Urinary bladder (tissue), 4 donors: Measurements from ENCODE around the gene KRTAP5-2. TPM values are rescaled to one million over a fixed set of nuclear protein-coding genes. Genes with fewer than 3 reads are reported as not detected.

Experiments used
- DNase-seq: peaks from one replicate; pipeline ENCODE4 v3.0.0-alpha.2; 2015; ENCODE audit errors: extremely low spot score
- H3K27ac ChIP-seq: one replicate; pipeline ENCODE4 v1.5.1; 2013; ENCODE audit warnings: low read depth, mild to moderate bottlenecking, moderate library complexity
- H3K36me3 ChIP-seq: one replicate; pipeline ENCODE4 v1.6.1; 2013; ENCODE audit warnings: mild to moderate bottlenecking, moderate library complexity; ENCODE audit not compliant: insufficient read depth
- H3K4me1 ChIP-seq: one replicate; pipeline ENCODE4 v1.6.1; 2013; ENCODE audit warnings: mild to moderate bottlenecking, moderate library complexity; ENCODE audit not compliant: insufficient read depth
- H3K4me3 ChIP-seq: one replicate; pipeline ENCODE4 v1.5.1; 2013; ENCODE audit warnings: low read depth, low read length
- WGBS: extraction: QIAGEN DNeasy Blood & Tissue Kit; methylation state at CpG from one replicate; pipeline ENCODE4 v1.1.7; 2013; 5-methylcytosine and 5-hydroxymethylcytosine counted together
- polyA plus RNA-seq: library from polyadenylated mRNA; stranded (reverse); fragments of 200-250 nt; gene quantifications from one replicate; pipeline ENCODE4 v1.2.3, GENCODE V29; 2013
- total RNA-seq: library from RNA; depleted of rRNA; stranded (reverse); fragments of >200 nt; gene quantifications from one replicate; pipeline ENCODE4 v1.2.3, GENCODE V29; 2014
- donor health status: healthy with polysubstance abuse.
- donor health status: healthy.

The KRTAP5-2 gene
- total and polyA plus RNA-seq, 2 donors, result not detected

DNA sequence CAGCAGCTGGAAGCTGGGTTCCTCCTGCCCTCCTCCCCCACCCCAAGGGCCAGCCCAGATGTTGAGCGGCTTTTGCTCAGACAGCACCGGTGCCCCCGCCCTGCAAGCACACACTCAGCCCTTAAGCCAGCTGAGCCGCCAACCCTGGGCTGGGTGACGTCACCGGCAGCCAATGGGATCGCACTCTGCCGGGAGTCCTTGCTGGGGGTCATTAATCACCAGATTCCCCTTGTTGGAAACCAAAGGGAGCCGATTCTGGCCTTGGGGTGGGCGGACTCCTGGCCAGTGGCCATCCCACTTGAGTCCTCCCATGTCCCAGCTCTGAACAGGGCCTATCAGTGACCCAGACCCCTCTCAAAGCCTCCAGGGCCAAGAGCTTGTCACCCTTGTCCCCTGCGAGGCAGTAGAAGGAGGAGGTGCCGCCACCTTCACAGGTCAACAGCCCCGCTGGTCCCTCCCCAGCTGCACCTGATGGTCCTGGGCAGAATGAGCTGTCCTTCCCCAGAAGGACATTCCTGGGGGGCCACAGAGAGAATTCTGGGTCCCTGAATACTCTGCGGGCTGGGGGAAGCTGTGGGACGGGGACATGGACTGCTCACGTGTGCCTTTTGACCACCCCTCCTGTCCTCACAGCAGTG lies 33.4 kb downstream of the KRTAP5-2 start:
- DNase-seq, result no peak
- WGBS, result 37% methylated on average over 16 of the region's 16 CpGs
- Histone ChIP-seq H3K27ac (no peak overlapping the region), H3K4me3 (no peak overlapping the region), H3K36me3 (no peaks in the 10 kb centered on the region), H3K4me1 (no peaks in the 10 kb centered on the region)

DNA sequence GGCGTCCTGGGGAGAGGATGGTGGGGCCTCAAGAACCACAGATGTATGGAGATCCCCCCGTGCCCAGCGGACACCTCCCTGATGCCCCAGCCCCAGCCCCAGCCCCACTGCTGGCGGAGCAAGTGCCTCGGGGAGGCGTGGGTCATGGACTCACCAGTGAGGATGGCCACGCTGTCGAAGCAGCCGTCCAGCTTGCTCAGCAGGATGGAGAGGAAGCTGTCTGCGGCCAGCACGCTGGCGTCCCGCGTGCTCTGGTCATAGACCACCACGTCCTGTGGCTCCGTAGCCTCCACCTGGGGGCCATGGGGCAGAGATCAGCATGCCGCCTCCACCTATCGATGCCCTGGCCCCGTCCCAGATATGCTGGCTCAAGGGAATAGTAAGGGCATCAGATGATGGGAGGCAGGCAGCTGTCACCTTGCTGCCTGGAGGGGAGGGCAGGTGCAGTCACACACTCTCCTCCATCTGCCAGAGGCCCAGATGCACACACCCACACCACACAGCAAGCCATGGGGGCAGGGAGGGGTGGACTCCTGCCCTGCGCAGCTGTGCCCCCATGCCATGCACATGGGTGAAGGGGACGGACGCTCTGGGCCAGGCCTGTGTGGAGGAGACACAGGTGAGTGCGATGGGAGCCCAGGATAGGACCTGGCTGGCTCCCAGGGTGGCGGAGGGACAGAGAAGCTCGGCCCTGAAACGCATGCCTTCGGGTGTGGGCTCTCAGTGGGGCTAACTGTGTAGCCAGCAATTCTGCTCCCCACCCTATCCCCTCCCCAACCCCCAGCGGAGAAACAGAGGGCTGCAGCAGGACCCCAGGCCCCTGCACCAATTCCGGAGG lies 34.2 kb downstream of the KRTAP5-2 start:
- H3K4me1 ChIP-seq, result no peaks in the 10 kb centered on the region

DNA sequence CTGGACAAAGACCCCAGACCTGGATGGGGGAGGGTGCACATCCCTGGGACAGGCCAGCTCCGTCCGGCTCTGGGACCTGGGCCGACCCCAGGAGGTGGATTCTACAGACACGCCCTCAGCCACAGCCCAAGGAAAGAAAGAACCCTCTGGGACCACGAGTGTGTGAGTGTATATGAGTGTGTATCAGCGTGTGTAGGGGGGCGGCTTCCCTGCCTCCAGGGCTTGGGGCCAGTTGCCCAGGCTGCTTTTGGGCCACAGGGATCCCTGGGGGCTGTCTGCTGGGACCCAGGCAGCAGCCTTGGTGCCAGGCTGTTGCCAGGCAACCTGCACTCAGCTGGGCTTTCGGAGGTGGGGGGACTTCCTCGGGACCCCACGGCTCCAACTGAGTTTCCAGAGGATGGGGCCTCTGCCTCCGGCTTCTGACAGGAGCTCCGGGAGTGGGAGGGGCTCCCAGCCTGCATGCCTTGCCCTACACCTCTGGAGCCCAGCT lies 34.9 kb downstream of the KRTAP5-2 start:
- Histone ChIP-seq H3K4me1 (no peaks in the 10 kb centered on the region), H3K36me3 (no peaks in the 10 kb centered on the region), H3K27ac (no peak overlapping the region), H3K4me3 (no peak overlapping the region)
- 75% methylated on average over 12 of the region's 12 CpGs for WGBS
- no peak for DNase-seq

More for the DNA sequence above, 34.2 kb downstream of the KRTAP5-2 start:
- Histone ChIP-seq H3K27ac (no peak overlapping the region), H3K4me3 (no peak overlapping the region), H3K36me3 (no peaks in the 10 kb centered on the region)
- no peak for DNase-seq
- 78% methylated on average over 29 of the region's 29 CpGs for WGBS

DNA sequence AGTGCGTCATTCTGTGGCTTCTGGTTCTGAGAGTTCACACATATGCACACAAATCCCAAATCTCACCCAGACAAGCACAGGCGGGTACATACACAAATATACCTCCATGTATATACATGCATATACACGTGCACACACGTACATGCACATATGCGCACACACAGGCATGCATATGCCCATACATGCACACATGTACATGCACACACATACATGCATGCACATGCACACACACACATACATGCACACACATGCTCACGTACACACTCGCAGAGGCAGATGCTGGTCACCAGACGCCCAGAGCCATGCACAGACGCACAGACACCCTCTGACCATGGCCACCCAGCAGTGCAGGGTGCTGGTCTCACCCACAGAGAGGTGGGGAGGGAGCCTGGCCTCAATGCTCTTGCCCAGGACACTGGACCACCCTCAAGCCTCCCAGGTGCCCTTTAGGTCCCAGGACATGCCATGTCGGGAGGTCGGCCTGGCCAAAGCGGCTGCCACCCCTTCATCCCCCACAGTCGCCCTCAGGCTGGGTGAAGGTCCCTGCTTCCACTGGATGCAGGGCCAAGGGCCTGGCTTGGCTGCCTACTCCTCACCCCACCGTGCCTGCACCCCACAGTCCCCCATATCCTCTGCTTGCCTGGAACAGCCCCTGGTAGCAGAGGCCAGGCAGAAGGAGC lies 35.5 kb downstream of the KRTAP5-2 start:
- Histone ChIP-seq H3K27ac (no peak overlapping the region), H3K36me3 (no peaks in the 10 kb centered on the region), H3K4me3 (no peak overlapping the region), H3K4me1 (no peaks in the 10 kb centered on the region)
- WGBS, result 91% methylated on average over 14 of the region's 14 CpGs
- no peak for DNase-seq

DNA sequence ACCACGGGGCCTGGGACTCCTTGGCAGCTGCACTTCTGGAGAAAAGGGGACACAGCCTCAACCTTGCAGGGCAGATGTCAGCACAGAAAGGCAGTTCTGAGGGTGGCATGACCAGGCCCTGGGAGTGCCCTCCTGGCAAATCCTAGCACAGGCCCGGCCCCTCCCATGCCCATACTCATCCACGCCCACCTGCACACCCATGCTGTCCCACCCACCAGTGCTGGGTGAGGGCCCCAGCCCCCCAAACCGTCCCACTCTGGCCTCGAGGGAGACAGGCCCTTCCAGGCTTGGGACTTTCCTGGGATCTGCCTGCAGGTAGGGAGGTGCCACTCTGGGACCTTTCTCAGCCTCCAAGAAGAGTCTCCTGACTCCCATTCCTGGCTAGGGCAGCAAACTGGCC lies 36.1 kb downstream of the KRTAP5-2 start:
- DNase-seq, result no peak
- H3K36me3 ChIP-seq, result peaks cover 2% of the 10 kb centered on the region
- H3K4me1 ChIP-seq, result no peaks in the 10 kb centered on the region
- no peak overlapping the region for H3K27ac ChIP-seq
- no peak overlapping the region for H3K4me3 ChIP-seq
- 78% methylated on average over 5 of the region's 5 CpGs for WGBS

DNA sequence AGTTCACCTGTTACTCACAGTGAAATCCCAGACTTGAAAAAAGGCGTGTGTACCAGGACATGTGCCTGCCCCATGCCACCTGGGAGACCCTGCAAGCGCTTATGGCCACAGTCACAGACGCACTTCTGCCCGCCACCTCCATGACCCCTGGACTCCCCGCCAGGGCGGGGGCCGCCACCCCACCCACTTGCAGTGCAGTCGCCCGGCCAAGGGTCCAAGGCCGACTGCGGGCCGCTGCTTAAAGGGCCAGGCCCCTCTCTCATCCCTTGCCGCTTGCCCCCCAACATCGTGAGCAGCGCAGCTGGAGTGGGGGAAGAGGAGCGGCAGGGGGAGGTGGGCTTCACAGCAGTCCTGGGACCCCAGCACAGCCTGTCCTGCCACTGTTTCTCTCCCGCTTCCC lies 36.8 kb downstream of the KRTAP5-2 start:
- H3K27ac ChIP-seq, result no peak overlapping the region
- no peaks in the 10 kb centered on the region for H3K4me1 ChIP-seq
- peaks cover 2% of the 10 kb centered on the region for H3K36me3 ChIP-seq
- H3K4me3 ChIP-seq, result no peak overlapping the region
- DNase-seq, result no peak
- WGBS, result 92% methylated on average over 17 of the region's 17 CpGs

DNA sequence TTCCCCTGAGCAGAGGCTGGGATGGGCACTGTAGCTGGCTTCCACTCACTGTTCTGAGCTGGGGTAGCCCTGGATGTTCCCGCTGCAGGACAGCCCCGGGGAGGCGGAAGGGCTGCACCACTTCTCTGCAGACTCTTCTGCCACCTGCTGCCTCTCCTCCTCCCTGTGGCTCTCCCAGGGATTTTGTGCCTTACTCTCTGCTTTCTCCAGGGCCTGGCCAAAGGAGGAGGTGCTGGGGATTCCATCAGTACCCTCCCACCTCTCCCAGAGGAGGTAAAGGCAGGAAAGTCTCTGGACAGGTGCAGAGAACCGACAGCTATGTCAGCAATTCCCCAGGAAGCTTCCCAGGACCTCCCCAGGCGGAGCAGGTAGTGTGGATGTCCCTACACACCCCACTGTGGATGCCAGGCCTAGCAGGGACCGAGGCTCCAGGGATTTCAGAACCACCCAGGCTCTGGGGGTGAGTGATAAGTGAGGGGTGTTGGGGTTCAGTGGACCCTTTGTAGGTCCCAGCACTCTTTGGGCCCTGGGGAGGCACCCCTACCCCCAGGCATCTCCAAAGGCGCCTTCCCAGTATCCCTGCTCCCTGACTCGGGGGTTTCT lies 37.3 kb downstream of the KRTAP5-2 start:
- H3K4me1 ChIP-seq, result no peaks in the 10 kb centered on the region
- peaks cover 2% of the 10 kb centered on the region for H3K36me3 ChIP-seq

DNA sequence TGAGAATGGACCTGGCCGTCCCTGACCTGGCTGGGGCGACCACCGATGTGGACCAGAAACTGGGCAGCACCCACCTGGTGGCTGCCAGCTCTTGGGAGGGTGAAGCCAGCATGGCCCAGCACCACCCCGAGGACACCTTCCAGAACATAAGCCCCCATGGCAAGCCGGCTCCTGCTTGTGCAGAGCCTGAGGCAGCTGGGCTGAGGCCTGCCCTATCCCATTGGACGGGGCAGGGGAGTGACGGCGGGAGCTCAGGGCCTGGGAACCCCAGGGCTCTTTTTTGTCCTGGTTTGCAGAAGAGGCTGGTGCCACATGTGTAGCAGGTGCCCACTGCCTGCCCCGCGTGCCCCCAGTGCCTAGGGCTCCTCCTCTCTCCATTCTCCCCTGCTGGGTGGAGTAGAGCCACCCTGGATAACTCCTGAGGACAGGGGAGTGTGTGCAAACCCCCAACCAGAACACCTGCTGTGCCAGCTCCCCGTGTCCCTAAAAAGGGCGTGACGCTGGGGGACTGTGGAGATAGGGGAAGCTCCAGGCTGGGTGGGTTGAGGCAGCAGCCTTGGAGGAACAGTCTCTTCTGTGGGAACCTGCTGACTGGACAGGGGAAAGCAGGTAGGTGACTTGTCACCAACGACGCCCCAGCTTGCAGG lies 38.0 kb downstream of the KRTAP5-2 start:
- Histone ChIP-seq H3K4me3 (no peak overlapping the region), H3K36me3 (peaks cover 2% of the 10 kb centered on the region), H3K27ac (no peak overlapping the region), H3K4me1 (no peaks in the 10 kb centered on the region)
- DNase-seq, result no peak
- WGBS, result 85% methylated on average over 15 of the region's 15 CpGs

More for the DNA sequence above, 37.3 kb downstream of the KRTAP5-2 start:
- Histone ChIP-seq H3K4me3 (no peak overlapping the region), H3K27ac (no peak overlapping the region)
- DNase-seq, result no peak
- WGBS, result 88% methylated on average over 8 of the region's 8 CpGs

DNA sequence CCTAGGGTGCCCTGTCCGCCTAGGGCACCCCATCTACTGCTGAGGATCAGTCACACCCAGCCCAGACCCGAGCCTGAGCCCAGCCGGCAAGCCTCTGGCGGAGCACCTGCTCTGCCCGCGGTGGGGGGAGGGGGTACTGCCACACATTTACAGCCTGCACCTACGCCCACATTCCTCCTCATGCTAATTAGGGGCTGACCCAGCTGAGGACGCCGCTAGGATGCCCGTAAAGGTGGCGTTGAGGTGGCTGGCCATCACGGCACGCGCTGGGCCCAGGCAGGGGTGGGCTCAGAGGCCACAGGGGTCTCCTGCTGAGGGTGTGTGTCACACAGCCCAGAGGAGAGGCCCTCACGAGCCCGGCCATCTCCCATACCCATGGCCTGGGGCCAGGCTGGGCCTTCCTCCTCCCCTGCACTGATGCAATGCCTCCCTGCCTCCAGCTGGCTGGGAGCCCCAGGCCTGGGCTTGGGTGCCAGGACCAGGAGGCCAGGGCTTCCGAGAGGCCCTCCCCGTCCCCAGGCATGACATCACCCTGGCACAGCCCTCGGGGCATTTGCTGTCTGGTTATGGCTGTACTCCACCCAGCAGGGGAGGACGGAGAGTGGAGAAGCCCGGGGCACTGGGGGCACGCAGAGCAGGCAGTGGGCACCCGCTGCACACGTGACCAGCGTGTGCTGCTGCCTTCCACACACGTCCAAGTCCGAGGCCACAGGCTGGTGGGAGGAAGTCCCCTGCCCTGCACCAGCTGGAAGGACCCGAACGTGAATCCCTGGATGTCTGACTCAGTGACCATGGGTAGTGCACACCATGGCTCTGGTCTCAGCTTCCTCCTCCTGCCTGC lies 38.8 kb downstream of the KRTAP5-2 start:
- WGBS, result 44% methylated on average over 29 of the region's 29 CpGs
- Histone ChIP-seq H3K4me3 (no peak overlapping the region), H3K36me3 (peaks cover 2% of the 10 kb centered on the region), H3K4me1 (no peaks in the 10 kb centered on the region), H3K27ac (no peak overlapping the region)
- no peak for DNase-seq

DNA sequence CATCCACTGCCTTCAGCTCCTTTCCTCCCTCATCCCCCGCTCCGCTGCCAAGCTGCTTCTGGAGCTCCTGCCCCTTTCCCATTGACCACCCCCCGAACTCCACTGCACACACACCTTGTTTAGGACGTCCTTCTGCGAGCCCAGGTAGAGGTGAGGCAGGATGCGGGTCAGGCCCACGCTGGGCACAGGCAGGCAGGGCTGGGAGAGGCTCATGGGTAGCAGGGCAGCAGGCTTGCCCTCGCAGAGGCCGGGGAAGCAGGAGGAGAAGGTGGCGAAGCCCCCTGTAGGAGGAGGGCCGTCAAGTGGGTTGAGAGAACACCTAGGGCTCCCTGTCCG lies 39.4 kb downstream of the KRTAP5-2 start:
- Histone ChIP-seq H3K4me3 (no peak overlapping the region), H3K4me1 (no peaks in the 10 kb centered on the region), H3K27ac (no peak overlapping the region), H3K36me3 (peaks cover 2% of the 10 kb centered on the region)
- WGBS, result 70% methylated on average over 12 of the region's 12 CpGs
- no peak for DNase-seq

DNA sequence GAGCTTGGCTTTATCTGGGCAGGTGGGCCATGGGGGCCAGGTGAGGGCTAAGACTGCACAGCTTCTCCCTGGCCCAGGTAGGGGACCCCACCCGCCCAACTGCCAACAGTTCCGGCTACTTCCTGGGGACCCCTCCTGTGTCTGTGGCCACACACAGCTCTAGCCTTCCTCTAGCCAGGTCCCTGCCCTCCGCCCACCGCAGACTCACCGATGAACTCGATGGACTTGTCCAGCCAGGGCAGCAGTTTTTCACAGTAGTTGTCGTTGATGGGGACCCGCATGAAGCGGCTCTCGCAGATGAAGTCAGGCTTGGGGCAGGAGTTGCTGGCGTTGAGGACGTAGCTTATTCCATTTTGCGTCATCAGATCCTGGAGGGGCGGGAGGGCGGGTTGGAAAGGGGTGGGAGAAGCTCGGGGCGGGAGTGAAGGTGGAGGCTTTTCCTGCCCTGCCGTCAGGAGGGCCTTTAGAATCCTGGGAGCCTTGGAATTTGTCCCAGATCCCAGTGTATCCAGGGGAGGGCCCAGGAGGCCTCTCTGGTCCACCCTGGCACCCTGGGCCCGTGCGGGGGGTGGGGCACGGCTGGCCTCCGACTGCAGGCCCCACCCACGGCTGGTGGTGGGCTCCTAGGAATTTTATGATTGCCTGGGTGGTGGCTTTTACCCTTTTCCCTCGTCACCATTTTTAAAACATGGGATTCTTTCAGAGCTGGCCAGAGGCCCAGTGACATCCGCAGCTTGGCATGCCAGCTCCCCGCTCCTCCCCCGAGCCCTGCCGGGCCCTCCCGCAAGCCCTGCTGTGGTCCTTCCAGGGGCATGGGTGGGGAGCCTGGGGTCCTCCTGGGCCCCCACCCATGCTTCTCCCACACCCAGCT lies 40.0 kb downstream of the KRTAP5-2 start:
- no peak for DNase-seq
- H3K27ac ChIP-seq, result no peak overlapping the region
- 32% methylated on average over 29 of the region's 29 CpGs for WGBS
- peaks cover 2% of the 10 kb centered on the region for H3K36me3 ChIP-seq
- H3K4me1 ChIP-seq, result no peaks in the 10 kb centered on the region
- H3K4me3 ChIP-seq, result no peak overlapping the region
